HepG2 (cell line): ENCODE data around the gene SPC24. TPM values are rescaled to one million over a fixed set of nuclear protein-coding genes. Genes with fewer than 3 reads are reported as not detected.
A peak's percentile ranks its signal among the peaks of the same experiment; 100 is the strongest.

Experiments used
- AHR ChIP-seq: IDR thresholded peaks from 2 replicates; pipeline ENCODE4 v1.6.1; 2018; ENCODE audit warnings: missing genetic modification reagents, missing compliant biosample characterization
- GZF1 ChIP-seq: sonication (generic); formaldehyde crosslinking; IDR thresholded peaks from 2 replicates; pipeline ENCODE4 v1.5.1; 2020; ENCODE audit warnings: mild to moderate bottlenecking, missing genetic modification reagents
- MIER3 ChIP-seq: IDR thresholded peaks from 2 replicates; pipeline ENCODE4 v1.6.1; 2016; ENCODE audit warnings: missing compliant biosample characterization, borderline replicate concordance
- NR2F1 ChIP-seq, 2 experiments: fragments of 450-650 bp in 1 of 2; formaldehyde crosslinking in 1 of 2; IDR thresholded peaks; 2 replicates each; pipeline versions ENCODE4 v1.5.0 to v1.6.1; 2016 to 2020; ENCODE audit warnings: mild to moderate bottlenecking in 1 of 2, missing compliant biosample characterization in 1 of 2, missing genetic modification reagents in 1 of 2, moderate library complexity in 1 of 2
- PRPF4 ChIP-seq: fragments of 200-400 bp; formaldehyde crosslinking; IDR thresholded peaks from 2 replicates; pipeline ENCODE4 v1.6.1; 2016; ENCODE audit warnings: low read length, low read depth; ENCODE audit not compliant: poor library complexity, severe bottlenecking
- RCOR2 ChIP-seq: IDR thresholded peaks from 2 replicates; pipeline ENCODE4 v1.6.1; 2016; ENCODE audit warnings: missing biosample characterization, missing genetic modification reagents
- SKI ChIP-seq: fragments of 450-650 bp; IDR thresholded peaks from one replicate; pipeline ENCODE4 v1.6.1; 2018; ENCODE audit warnings: mild to moderate bottlenecking; ENCODE audit not compliant: partially characterized antibody
- SOX5 ChIP-seq: IDR thresholded peaks from 2 replicates; pipeline ENCODE4 v1.6.1; 2016; ENCODE audit warnings: borderline replicate concordance
- SP1 ChIP-seq, 2 experiments: fragments of 450-650 bp in 1 of 2; sonication (generic) in 1 of 2; formaldehyde crosslinking in 1 of 2; IDR thresholded peaks; 2 replicates each; pipeline versions ENCODE4 v1.4.0 to v1.6.1; 2016 to 2020; ENCODE audit warnings: missing genetic modification reagents in 1 of 2
- SRSF4 ChIP-seq: fragments of 200-400 bp; formaldehyde crosslinking; IDR thresholded peaks from one replicate; pipeline ENCODE4 v1.6.1; 2018; ENCODE audit warnings: mild to moderate bottlenecking, low read depth, low read length, moderate library complexity; ENCODE audit not compliant: poor library complexity, severe bottlenecking
- SSRP1 ChIP-seq: IDR thresholded peaks from 2 replicates; pipeline ENCODE4 v1.6.1; 2016; ENCODE audit warnings: control low read depth
- ZBTB38 ChIP-seq: sonication (generic); formaldehyde crosslinking; IDR thresholded peaks from 2 replicates; pipeline ENCODE4 v1.5.1; 2020; ENCODE audit warnings: mild to moderate bottlenecking, missing genetic modification reagents
- ZNF251 ChIP-seq: sonication (generic); formaldehyde crosslinking; IDR thresholded peaks from 2 replicates; pipeline ENCODE4 v1.9.0; 2021; ENCODE audit warnings: mild to moderate bottlenecking, missing genetic modification reagents
- ZNF432 ChIP-seq: sonication (generic); formaldehyde crosslinking; IDR thresholded peaks from 2 replicates; pipeline ENCODE4 v1.5.0; 2020; ENCODE audit warnings: missing genetic modification reagents, mild to moderate bottlenecking, borderline replicate concordance
- ZNF577 ChIP-seq: sonication (generic); formaldehyde crosslinking; IDR thresholded peaks from 2 replicates; pipeline ENCODE4 v1.4.0; 2020; ENCODE audit warnings: mild to moderate bottlenecking, low read depth, missing genetic modification reagents, borderline replicate concordance
- ZNF678 ChIP-seq: sonication (generic); formaldehyde crosslinking; IDR thresholded peaks from 2 replicates; pipeline ENCODE4 v1.4.0; 2020; ENCODE audit warnings: mild to moderate bottlenecking, missing genetic modification reagents
- polyA plus RNA-seq, 8 experiments: library from polyadenylated mRNA; depleted of rRNA in 3 of 8; stranded (reverse) in 7 of 8; unstranded in 1 of 8; fragments of >200 nt; fragmentation: Illumina TruSeq in 4 of 8; extraction: Trizol in 4 of 8; gene quantifications; 2 replicates each; pipeline versions ENCODE4 v1.2.1 to v1.2.3, GENCODE V29; 2011 to 2016; ENCODE audit warnings: low read depth in 4 of 8, missing spikeins in 1 of 8, mixed read lengths in 1 of 8; ENCODE audit not compliant: insufficient read depth in 1 of 8
- total RNA-seq, 5 experiments: library from RNA; depleted of rRNA; stranded (reverse); fragments of >200 nt; fragmentation: Illumina TruSeq; extraction: Trizol; gene quantifications; 2 replicates each; pipeline ENCODE4 v1.2.3, GENCODE V29; 2016; ENCODE audit warnings: low read depth in 1 of 5
- TF ChIP-seq, protein P1 (sequence below): sonication (generic); formaldehyde crosslinking; IDR thresholded peaks from 2 replicates; pipeline ENCODE4 v1.5.0; 2020; ENCODE audit warnings: missing genetic modification reagents
- TF ChIP-seq, protein P2 (sequence below): sonication (generic); formaldehyde crosslinking; IDR thresholded peaks from 2 replicates; pipeline ENCODE4 v1.9.0; 2021; ENCODE audit warnings: missing genetic modification reagents, borderline replicate concordance
- TF ChIP-seq, protein P3 (sequence below): sonication (generic); formaldehyde crosslinking; IDR thresholded peaks from 2 replicates; pipeline ENCODE4 v1.4.0; 2020; ENCODE audit warnings: mild to moderate bottlenecking, missing genetic modification reagents
- TF ChIP-seq, protein P4 (sequence below): sonication (generic); formaldehyde crosslinking; IDR thresholded peaks from 2 replicates; pipeline ENCODE4 v1.9.0; 2022; ENCODE audit warnings: low read depth, missing genetic modification reagents
- TF ChIP-seq, protein P5 (sequence below): IDR thresholded peaks from 2 replicates; pipeline ENCODE4 v1.6.1; 2016; ENCODE audit warnings: missing genetic modification reagents, missing compliant biosample characterization

The SPC24 gene
- total and polyA plus RNA-seq, 2 of the 13 experiments (the other 11 are each of a cell fraction or from before 2014, with no cell fraction given), result 10.0 to 46.2 TPM

DNA sequence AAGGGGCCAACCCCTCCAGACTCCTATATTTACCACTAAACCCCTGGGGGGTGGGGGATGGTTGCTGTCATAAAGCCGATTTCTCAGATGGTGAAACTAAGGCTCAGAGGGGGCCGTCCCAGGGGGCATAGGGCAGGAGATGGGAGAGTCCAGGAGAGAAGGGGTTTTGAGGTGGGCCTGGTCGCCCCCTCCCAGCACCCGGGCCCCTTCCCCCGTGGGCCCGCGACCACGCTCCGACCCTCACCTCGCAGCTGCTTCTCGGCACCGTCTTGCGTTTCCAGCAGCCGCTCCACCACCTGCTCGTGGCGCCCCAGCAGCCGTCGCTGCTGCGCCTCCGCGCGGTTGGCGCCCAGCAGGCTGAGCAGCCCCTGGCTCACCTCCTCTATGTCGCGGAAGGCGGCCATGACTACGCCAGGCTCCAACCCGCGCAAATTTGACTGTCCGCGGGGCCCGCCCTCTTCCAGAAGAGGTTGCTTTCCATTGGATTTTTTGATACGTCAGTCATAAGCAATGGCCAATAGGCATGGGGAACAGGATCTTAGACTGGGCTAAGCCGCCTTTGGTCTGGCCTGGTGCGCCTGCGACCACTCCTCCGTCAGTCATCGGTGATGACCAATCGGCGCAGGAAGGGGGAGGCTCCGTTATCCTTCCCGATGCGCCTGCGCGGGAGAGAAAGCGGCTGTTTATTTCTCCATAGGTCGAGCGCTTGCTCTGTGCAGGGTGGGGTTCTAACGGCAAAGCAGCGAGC lies at the start of gene SPC24 (continued):
- 0 out of 2 replicates have a peak, but pooled peaks have one; percentile 57 for TF ChIP-seq AHR (CRISPR knock-in tag)
- peak; percentile 42; the same call in 1 of the 2 replicates for TF ChIP-seq MIER3
- TF ChIP-seq, protein P1, sequence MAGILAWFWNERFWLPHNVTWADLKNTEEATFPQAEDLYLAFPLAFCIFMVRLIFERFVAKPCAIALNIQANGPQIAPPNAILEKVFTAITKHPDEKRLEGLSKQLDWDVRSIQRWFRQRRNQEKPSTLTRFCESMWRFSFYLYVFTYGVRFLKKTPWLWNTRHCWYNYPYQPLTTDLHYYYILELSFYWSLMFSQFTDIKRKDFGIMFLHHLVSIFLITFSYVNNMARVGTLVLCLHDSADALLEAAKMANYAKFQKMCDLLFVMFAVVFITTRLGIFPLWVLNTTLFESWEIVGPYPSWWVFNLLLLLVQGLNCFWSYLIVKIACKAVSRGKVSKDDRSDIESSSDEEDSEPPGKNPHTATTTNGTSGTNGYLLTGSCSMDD (CRISPR knock-in tag), result no peak
- TF ChIP-seq, protein P2, sequence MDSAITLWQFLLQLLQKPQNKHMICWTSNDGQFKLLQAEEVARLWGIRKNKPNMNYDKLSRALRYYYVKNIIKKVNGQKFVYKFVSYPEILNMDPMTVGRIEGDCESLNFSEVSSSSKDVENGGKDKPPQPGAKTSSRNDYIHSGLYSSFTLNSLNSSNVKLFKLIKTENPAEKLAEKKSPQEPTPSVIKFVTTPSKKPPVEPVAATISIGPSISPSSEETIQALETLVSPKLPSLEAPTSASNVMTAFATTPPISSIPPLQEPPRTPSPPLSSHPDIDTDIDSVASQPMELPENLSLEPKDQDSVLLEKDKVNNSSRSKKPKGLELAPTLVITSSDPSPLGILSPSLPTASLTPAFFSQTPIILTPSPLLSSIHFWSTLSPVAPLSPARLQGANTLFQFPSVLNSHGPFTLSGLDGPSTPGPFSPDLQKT (CRISPR knock-in tag), result no peak
- TF ChIP-seq RCOR2, result no peak
- TF ChIP-seq ZBTB38 (CRISPR knock-in tag), result peak; percentile 44; the same call in 1 of the 2 replicates
- TF ChIP-seq ZNF577 (CRISPR knock-in tag), result no peak
- TF ChIP-seq SSRP1, result no peak
- no peak for TF ChIP-seq SRSF4
- no peak for TF ChIP-seq GZF1 (CRISPR knock-in tag)
- TF ChIP-seq PRPF4, result no peak
- TF ChIP-seq ZNF251, result no peak
- TF ChIP-seq, protein P3, sequence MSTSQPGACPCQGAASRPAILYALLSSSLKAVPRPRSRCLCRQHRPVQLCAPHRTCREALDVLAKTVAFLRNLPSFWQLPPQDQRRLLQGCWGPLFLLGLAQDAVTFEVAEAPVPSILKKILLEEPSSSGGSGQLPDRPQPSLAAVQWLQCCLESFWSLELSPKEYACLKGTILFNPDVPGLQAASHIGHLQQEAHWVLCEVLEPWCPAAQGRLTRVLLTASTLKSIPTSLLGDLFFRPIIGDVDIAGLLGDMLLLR, result peak; percentile 60
- TF ChIP-seq ZNF678 (CRISPR knock-in tag), result no peak
- TF ChIP-seq SP1 (IDR thresholded peaks at IDR 0.05), result no peak
- peak; percentile 66; the same call in 1 of the 2 replicates for TF ChIP-seq SP1 (CRISPR knock-in tag; IDR thresholded peaks at IDR 0.05)
- TF ChIP-seq NR2F1 (CRISPR knock-in tag; IDR thresholded peaks at IDR 0.05), result no peak
- TF ChIP-seq, protein P4, sequence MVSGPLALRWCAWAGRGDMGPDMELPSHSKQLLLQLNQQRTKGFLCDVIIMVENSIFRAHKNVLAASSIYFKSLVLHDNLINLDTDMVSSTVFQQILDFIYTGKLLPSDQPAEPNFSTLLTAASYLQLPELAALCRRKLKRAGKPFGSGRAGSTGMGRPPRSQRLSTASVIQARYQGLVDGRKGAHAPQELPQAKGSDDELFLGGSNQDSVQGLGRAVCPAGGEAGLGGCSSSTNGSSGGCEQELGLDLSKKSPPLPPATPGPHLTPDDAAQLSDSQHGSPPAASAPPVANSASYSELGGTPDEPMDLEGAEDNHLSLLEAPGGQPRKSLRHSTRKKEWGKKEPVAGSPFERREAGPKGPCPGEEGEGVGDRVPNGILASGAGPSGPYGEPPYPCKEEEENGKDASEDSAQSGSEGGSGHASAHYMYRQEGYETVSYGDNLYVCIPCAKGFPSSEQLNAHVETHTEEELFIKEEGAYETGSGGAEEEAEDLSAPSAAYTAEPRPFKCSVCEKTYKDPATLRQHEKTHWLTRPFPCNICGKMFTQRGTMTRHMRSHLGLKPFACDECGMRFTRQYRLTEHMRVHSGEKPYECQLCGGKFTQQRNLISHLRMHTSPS, result no peak
- no peak for TF ChIP-seq ZNF432 (CRISPR knock-in tag)
- TF ChIP-seq, protein P5, sequence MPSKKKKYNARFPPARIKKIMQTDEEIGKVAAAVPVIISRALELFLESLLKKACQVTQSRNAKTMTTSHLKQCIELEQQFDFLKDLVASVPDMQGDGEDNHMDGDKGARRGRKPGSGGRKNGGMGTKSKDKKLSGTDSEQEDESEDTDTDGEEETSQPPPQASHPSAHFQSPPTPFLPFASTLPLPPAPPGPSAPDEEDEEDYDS (CRISPR knock-in tag), result peak; percentile 85
- TF ChIP-seq SKI, result no peak
- no peak for TF ChIP-seq SOX5 (CRISPR knock-in tag)
